H1 (cell line): ENCODE measurements around the gene SS18. TPM values are rescaled to one million over a fixed set of nuclear protein-coding genes. Genes with fewer than 3 reads are reported as not detected.

Source experiments
- ATF3 ChIP-seq: IDR thresholded peaks from 2 replicates; pipeline ENCODE4 v1.6.1; 2011; ENCODE audit warnings: low read depth, mild to moderate bottlenecking, low read length; ENCODE audit not compliant: insufficient read depth
- FOSL1 ChIP-seq: IDR thresholded peaks from 2 replicates; pipeline ENCODE4 v1.6.1; 2011; ENCODE audit warnings: mild to moderate bottlenecking, low read depth, low read length, moderate library complexity; ENCODE audit not compliant: insufficient read depth
- KDM1A ChIP-seq: fragments of 200-600, 300-600 bp; sonication (generic); IDR thresholded peaks from 2 replicates; pipeline ENCODE4 v1.7.1; 2016; ENCODE audit warnings: mild to moderate bottlenecking, low read length, borderline replicate concordance
- NANOG ChIP-seq: IDR thresholded peaks from 2 replicates; pipeline ENCODE4 v1.6.1; 2011; ENCODE audit warnings: low read length, low read depth, mild to moderate bottlenecking, inconsistent platforms; ENCODE audit not compliant: insufficient read depth, poor library complexity, severe bottlenecking
- PHF8 ChIP-seq: fragments of 200-600 bp; sonication (generic); conservative IDR thresholded peaks from 2 replicates; pipeline ENCODE4 v1.7.1; 2012; ENCODE audit warnings: low read depth, mild to moderate bottlenecking, inconsistent platforms, low read length, moderate library complexity
- SP2 ChIP-seq: IDR thresholded peaks from 2 replicates; pipeline ENCODE4 v1.6.1; 2012; ENCODE audit warnings: mild to moderate bottlenecking, low read length, inconsistent platforms
- polyA plus RNA-seq, 7 experiments: library from polyadenylated mRNA; depleted of rRNA in 3 of 7; stranded (reverse) in 5 of 7; unstranded in 2 of 7; fragments of >200 nt in 5 of 7; fragments of 200-250 nt in 2 of 7; gene quantifications; 1 replicate in 5 of 7; 2 replicates in 1 of 7; 4 replicates in 1 of 7; pipeline versions ENCODE4 v1.2.1 to v1.2.3, GENCODE V29; 2011 to 2013; ENCODE audit warnings: missing spikeins in 2 of 7, mixed read lengths in 2 of 7
- total RNA-seq: library from RNA; stranded (reverse); fragmentation: NEBNext Ultra II Directional; extraction: Animal tissue kit (Norgen Biotek cat#: 25700); gene quantifications from 2 replicates; pipeline ENCODE4 v1.2.1, GENCODE V29; 2021

Gene SS18
- total and polyA plus RNA-seq, 2 of the 8 experiments (the other 6 are each of a cell fraction or from before 2014, with no cell fraction given): 83.5 to 106 TPM

- no peak for TF ChIP-seq ATF3
- TF ChIP-seq SP2: no peak
- TF ChIP-seq FOSL1: no peak
- no peak for TF ChIP-seq NANOG
- no peak for TF ChIP-seq KDM1A
- TF ChIP-seq PHF8: no peak
Observed at GRCh38 chr18:25982961-25983360, 107.5 kb downstream of the SS18 start (continued).
